NCI-H2029 treated with DMSO at 0.1 percent for 48 hours (cell line): ENCODE data around the gene DHRSX.
"Not testable (repeated sequence)": the region's sequence is repeated elsewhere in the genome, so short reads cannot be mapped to it uniquely, and the experiment has no call there.

Experiments used
- DNase-seq: peaks from one replicate; lab custom pipeline; 2025; lab: John Stamatoyannopoulos, UW

Gene DHRSX

DNA sequence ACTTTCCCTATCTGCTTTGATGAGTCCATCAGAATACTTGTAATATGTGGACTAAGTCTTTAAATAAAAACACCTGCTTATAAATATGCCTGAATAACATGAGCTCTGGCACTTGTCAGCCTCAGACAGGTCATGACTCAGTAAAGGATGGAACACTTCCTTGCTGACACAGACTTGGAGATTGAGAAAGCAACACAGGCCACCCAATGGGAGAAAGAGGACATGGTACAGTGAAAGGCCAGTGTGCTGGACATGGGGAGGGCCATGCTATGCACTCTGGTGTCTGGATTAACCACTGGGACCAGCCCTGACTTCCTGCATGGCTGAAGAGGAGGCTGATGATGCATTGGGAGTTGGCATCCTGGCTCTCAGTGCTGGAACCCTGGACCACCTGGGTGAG is 149.5 kb downstream of the DHRSX start:
- no peak for DNase-seq

DNA sequence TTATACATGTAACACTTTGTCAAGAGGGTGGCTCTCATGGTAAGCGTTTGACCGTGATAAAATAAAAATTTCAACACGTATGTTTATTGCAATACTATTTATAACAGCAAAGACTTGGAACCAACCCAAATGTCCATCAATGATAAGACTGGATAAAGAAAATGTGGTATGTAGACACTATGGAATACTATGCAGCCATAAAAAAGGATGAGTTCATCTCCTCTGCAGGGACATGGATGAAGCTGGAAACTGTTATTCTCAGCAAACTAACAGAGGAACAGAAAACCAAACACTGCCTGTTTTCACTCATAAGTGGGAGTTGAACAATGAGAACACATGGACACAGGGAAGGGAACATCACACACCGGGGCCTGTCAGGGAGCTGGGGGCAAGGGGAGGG is 150.1 kb downstream of the DHRSX start:
- DNase-seq: not testable (repeated sequence)

DNA sequence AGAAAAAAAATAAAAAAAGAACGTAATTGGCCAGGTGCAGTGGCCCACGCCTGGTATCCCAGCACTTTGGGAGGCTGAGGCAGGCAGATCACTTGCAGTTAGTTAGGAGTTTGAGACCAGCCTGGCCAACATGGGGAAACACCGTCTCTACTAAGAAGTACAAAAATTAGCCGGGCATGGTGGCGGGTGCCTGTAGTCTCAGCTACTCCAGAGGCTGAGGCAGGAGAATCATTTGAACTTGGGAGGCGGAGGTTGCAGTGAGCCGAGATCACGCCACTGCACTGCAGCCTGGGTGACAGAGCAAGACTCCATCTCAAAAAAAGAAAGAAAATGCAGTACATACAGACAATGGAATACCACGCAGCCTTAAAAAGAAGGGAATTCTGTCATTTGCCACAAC is 150.7 kb downstream of the DHRSX start:
- DNase-seq: not testable (repeated sequence)

DNA sequence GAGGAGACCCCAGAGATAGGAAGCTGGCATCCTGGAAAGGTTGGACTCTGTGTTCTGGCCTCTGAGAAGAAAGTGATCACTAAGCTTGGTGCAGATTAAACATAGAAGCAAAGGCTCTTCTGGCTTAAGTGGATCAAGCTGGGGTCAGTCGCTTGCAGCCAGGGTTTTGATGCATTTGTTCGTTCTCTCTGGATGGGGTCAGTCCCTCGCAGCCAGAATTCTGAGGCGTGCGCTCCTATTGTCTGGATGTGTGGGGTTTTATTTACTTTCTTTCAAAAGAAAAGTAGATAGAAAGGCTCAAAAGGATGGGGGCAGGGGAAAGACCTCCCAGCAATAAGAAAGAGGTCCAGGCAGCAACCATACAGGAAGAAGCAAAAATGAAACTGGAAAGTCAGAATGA is 152.6 kb downstream of the DHRSX start:
- DNase-seq: no peak

DNA sequence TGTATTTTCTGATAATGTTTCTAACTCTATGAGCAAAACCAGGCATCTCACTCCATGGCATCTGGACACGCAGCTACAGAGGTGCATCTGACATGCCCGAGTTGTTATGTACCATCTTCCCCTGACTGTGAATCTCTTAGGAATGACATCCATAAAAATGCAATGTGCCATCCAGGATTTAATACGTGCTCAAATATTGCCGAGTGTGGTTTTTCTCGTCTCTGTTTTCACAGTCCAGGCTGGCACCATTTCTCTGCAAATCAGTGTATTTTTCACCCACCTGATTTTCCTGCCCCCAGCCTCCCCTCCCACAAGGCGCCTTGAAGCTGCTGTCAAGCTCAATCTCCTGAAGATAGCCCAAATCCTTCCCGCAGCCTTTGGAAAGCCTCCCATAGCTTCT is 154.6 kb downstream of the DHRSX start:
- no peak for DNase-seq

DNA sequence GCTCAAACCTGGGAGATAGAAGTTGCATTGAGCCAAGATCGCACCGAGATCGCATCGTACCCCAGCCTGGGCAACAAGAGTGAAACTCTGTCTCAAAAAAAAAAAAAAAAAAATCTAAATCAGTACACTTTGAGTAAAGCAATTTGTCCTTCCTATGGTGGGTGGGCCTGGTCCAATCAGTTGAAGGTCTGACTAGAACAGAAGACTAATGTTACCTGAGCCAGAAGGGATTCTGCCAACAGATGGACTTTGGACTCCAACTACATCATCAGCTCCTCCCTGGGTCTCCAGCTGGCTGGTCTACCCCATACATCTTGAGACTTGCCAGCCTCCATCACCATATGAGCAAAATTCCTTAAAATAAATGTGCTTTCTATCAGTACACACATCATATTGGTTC is 155.2 kb downstream of the DHRSX start:
- DNase-seq: no peak

DNA sequence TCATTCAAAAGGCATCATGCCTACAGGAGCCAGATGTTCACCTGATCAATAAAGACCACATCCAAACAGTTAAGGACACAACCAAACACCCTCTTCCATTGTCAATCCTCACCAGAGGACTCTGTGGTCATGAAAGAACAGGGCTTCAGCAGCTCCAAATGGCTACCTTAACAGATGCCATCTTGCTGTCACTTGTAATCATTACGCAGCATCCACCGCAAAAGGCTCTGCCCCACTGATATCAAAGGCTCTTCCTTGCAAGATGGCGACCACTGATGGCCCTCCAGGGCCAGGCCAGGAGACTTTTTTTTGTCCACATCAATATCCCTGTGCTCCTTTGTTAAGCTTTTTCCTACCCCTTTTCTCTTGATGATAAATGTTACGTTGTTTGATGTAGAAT is 157.4 kb downstream of the DHRSX start:
- no peak for DNase-seq

DNA sequence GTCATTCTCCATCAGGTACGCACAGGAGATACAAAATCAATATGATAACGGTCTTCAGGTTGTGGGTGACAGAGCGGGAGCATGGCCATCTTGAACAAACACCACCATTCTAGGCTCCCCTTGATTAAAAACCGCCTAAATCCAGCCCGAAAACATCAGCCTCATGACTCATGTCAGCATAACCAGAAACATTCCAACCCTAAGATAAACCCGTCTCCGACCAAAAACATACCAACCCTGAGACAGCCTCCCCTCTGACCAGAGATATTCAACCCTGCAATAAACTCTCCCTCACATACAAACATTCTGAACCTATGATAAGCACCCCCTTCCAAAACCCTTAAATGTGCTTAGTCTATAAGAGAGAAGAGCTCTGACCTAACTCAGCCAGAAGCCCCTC is 157.9 kb downstream of the DHRSX start:
- DNase-seq: no peak

DNA sequence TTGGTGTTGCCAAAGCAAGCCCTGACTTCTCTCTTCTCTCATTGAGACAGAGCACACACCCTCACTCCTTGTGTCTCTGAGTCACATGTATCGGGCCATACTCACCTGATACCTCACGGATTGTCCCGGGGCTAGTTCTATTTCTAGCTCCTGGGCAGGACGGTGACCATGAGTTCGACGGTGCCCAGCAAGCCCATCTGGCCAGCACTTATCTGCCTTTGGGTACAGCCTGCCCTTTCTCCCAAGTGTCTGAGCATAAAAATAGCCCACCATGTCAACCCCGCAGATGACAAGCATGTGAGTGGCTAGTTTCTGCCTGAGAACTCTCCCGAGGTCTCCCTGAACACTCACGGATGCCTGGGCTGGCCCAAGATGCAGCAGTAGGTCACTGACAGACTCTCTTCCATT is 158.5 kb downstream of the DHRSX start:
- no peak for DNase-seq

DNA sequence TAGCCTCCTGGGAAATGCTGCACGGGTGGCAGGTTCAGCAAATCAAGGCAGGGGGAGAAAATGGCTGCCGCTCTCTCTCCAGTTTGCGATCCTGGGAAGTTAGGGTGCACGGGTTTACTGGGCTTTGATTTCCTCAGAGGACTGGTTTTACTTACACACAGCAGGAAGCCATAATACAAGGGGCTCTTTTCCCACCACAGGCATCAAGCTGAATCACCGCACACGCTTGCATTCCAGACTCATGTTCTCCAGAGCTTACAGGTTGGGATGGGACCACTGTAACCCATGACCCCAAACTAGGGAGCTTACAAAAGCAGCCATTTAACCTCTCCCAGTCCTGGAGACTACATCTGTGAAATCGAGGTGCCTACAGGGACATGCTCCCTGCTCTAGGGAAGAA is 159.8 kb downstream of the DHRSX start:
- DNase-seq: no peak

DNA sequence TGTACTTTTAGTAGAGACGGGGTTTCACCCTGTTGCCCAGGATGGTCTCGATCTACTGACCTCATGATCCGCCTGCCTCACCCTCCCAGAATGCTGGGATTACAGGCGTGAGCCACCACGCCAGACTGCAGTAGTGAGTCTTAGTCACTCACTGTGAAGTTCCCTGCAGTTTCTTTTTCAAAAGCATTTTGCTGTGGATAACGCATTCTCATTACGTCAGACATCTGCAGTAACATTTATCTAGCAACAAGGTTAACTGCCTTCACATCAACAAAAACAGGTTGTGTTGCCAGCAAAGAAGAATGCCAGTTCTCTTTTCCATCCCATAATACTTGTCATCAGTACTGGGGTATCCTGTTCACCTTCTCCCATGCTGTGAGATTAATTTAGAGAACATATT is 164.6 kb downstream of the DHRSX start:
- DNase-seq: no peak

DNA sequence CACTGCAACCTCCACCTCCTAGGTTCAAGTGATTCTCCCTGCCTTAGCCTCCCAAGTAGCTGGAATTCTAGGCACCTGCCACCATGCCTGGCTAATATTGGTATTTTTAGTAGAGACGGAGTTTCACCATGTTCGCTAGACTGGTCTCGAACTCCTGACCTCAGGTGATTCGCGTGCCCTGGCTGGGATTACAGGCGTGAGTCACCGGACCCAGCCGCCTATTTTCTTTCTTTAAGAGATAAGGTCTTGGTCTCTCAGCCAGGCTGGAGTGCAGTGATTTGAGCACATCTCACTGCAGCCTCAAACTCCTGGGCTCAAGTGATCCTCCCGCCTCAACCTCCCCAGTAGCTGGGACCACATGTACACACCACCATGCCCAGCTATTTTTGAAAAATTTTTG is 166.5 kb downstream of the DHRSX start:
- DNase-seq: no peak

DNA sequence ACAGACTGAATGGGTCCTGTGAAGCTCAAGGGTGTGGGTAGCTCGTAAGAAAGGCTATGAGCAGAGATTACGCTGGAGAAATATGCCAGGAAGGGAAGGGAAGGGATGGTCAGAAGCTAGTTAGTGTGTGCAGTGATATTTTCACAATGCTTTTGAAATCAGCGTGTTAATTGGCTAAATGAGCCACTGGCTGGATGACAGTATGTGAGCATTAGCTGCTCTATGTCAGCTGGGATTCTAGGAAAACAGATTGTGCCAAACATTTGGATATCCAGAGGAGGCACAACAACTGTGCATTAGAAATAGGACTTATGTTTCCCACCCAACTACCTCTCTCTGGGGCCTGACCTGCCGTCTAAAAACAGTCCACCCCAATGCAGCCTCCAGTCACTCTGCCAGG is 168.5 kb downstream of the DHRSX start:
- DNase-seq: no peak

DNA sequence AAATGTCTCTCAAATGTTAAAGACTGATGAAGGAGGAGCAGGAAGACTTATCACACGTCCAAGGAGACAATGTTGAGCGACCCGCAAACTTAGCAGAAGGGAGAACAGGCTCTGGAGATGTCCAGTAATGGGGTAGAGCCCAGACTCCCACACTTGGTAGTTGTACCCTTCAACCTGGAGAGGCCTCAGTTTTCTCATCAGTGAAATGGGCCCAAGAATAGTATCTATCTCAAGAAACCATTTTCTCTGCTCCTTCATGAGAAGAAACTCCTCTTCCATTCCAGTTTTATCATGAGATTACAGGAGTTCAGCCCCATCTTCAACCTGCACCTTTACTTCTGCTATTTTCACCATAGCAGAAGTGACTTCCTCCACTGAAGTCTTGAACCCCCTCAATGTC is 169.9 kb downstream of the DHRSX start:
- DNase-seq: no peak

DNA sequence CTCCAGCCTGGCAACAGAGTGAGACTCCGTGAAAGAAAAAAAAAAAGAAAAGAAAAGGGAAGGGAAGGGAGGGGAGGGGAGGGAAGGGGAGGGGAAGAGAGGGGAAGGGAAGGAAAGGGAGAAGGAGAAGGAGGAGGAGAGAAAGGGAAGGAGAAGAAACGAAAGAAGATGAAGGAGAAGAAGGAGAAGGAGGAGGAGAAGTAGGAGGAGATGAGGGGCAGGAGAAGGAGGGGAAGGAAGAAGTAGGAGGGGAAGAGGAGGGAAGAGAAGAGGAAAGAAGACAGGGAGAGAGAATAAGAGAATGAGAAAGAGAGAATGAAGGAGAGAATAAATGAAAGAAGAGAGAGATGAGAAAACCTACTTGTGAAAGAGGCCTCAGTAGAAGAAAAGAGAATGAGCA is 170.3 kb downstream of the DHRSX start:
- DNase-seq: no peak

DNA sequence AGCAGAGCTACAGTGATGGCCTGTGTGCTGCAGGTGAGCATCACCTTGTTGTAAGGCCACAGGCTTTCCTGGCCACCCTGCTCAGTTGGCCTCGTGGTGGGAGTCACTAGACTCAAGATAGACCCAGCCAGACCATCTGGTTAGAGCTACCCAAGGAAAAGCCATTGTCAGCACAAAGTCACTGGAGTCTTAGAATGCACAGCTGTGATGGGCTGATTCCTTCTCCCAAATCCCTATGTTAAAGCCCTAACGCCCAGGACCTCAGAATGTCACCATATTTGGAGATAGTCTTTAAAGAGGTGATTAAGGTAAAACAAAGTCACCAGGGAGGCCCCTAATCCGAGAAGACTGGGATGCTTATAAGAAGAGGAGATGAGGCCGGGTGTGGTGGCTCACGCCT is 173.4 kb downstream of the DHRSX start:
- no peak for DNase-seq

DNA sequence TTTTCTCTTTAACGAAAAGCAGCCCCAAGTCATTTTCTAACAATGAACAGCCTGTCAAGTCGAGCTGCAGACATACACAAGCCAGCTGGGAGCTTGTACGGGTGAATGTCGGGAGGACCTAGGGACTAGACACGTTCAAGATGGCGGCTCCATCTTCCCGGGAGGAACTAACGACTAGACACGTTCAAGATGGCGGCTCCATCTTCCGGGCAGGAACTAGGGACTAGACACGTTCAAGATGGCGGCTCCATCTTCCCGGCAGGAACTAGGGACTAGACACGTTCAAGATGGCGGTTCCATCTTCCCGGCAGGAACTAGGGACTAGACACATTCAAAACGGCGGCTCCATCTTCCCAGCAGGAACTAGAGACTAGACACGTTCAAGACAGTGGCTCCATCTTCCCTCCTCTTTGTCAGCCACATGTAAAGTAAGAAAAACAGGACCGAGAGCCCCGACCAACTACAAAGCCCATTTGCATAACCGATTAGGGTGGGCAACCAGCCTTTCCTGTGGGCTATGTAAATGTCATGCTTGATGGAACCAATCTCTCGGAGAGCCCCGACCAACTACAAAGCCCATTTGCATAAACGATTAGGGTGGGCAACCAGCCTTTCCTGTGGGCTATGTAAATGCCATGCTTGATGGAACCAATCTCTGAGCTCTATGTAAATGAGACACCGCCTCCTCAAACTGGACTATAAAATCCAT is 175.5 kb downstream of the DHRSX start:
- no peak for DNase-seq

DNA sequence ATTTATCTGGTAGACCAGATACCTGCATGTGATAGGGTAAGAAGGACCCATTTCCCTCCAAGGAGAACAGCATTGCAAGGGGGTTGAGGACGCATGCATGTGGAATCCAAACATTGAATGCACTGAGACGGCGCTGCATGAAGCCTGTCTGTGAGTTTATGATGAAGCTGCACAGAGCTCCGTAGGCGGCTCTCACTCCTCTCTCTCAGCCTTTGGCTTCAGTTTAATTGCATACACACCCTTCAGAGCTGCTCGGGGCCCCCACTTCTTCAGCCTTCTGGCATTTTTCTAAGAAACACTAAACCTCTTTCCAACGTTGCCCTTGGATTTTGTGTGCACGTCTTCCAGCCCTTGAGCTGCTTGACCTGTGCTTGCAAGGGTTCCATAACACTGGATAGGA is 176.6 kb downstream of the DHRSX start:
- no peak for DNase-seq

DNA sequence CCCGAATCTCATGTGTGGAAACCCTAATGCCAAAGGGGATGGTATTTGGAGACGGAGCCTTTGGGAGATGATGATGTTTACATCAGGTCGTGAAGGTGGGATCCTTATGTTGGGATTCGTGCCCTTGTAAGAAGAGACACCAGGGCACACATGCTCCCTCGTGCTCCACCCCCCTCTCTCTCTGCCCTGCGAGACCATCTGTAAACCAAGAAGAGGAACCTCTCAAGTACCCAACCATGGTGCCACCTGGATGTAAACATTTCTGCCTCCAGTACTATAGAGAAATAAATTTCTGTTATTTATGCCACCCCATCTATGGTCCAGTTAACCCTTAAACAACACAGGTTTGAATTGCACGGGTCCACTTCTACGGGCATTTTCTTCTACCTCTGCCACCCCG is 179.4 kb downstream of the DHRSX start:
- DNase-seq: no peak

DNA sequence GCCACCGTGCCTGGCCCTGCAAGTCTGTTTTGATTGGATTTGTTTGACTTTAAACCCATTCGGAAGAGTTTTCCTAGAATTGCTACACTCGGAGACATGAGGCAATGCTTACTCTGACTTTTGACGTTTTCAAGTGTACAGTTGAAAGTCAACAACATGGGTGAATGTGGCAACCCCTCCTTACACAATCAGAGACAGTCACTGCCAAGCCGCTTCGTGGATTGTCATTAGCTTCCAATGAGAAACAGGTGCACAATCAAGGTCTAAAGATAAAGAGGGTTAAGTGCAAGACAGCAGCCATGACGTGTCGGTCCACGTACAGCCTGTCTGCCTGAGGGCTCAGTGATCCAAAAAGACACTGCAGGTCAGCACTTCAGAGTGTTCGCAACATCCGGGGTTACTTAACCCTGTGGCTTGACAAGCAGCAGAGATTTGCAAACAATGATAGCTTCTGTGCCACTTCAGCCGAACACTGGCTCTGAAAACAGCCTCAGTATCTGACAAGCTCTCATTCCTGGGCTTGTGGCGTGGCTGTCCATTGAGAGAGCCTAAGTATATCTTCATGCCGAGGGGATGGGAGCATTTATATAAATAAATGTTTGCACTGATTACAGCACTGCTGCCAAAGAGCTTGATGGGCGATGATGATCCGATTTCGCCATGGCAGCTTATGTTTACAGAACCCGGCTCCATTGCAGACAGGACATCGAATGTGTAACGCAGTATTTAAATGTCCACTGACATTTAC is 180.0 kb downstream of the DHRSX start:
- DNase-seq: no peak

DNA sequence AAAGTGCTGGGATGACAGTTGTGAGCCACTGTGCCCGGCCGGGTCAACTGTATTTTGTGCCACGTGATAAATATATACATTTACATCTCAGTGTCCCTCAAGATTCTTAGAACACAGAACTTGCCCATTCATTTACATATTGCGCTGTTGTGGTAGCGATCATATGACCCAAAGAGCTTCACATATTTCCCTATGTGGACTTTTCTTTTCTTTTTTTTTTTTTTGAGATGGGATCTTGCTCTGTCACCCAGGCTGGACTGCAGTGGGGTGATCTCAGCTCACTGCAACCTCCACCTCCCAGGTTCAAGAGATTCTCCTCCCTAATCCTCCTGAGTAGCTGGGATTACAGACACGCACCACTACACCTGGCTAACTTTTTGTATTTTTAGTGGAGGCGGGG is 180.7 kb downstream of the DHRSX start:
- no peak for DNase-seq

DNA sequence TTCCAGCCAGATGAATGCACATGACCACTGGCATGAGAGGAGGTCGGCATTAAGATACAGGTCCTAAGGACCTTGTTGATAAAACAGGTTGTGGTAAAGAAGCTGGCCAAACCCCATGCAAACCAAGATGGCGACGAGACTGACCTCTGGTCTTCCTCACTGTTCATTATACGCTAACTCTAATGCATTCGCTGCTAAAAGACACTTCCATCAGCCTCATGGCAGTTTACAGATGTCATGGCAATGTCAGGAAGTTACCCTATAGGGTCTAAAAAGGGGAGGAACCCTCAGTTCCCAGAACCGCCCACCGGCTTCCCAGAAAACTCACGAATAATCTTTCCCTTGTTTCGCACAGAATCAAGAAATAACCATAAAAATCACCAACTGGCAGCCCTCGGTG is 182.4 kb downstream of the DHRSX start:
- DNase-seq: no peak

DNA sequence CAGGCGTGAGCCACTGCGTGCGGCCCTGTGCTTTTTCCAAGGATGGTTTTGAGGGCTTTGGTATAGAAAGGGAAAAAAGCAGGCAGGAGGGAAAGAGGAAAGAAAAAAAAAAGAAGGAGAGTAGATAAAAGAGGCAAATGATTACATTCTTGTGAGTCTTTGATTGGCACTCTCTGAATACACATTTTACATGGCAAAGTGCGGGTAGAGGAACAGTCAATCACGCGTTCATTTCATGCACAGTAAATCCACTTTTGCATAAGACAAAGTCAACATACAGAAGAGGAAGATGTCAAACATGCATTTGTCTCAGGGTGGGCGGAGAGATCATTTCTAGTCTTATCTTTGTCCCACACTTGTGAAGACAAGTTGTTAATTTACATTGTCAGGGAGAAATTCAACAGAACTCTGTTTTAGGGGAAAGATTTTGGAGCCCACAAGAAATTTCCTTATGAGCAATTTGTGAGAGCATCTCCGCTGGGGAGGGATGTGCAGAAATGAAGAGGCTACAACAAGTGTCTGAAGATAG is 183.2 kb downstream of the DHRSX start:
- no peak for DNase-seq

DNA sequence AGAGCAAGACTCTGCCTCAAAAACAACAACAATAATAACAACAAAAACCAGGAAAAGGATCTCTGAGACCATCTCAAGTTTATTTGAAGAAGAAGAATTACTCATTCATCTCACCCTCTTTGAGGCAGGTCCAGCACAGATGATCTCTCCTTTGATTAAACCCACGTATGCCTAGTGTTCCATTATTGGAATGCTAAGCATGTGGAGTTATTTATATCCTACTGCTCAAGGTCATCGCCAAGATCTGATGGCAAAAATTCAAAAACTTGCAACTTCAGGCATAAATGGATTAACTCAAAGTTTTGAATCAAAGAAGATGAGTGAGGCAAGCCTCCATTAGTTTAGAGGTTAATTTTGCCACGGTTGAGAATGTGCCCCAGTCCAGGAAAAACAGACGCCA is 184.2 kb downstream of the DHRSX start:
- no peak for DNase-seq
